Hepatocyte (in vitro differentiated cells): ENCODE results near the gene CDC37L1. TPM values are rescaled to one million over a fixed set of nuclear protein-coding genes. Genes with fewer than 3 reads are reported as not detected.
A peak's percentile ranks its signal among the peaks of the same experiment; 100 is the strongest.

Experiments used
- DNase-seq: peaks from one replicate; pipeline ENCODE4 v3.0.0-alpha.2; 2016; ENCODE audit warnings: low spot score
- H2AFZ ChIP-seq: fragments of 200-600 bp; sonication (generic); 2 replicates; pipeline ENCODE4 v1.6.0; 2016; ENCODE audit warnings: antibody characterized with exemption, mild to moderate bottlenecking
- H3K27ac ChIP-seq: fragments of 200-600 bp; sonication (generic); 2 replicates; pipeline ENCODE4 v1.5.1; 2016; ENCODE audit warnings: mild to moderate bottlenecking
- H3K27me3 ChIP-seq: fragments of 200-600 bp; sonication (generic); 2 replicates; pipeline ENCODE4 v1.6.1; 2016
- H3K36me3 ChIP-seq: fragments of 200-600 bp; sonication (generic); replicated peaks from 2 replicates; pipeline ENCODE4 v1.5.1; 2016; ENCODE audit warnings: low read depth; ENCODE audit not compliant: insufficient read depth
- H3K4me1 ChIP-seq: fragments of 200-600 bp; sonication (generic); 2 replicates; pipeline ENCODE4 v1.5.1; 2016; ENCODE audit warnings: mild to moderate bottlenecking, moderate library complexity; ENCODE audit not compliant: insufficient read depth
- H3K4me2 ChIP-seq: fragments of 200-600 bp; sonication (generic); 2 replicates; pipeline ENCODE4 v1.6.0; 2016
- H3K4me3 ChIP-seq: fragments of 200-600 bp; sonication (generic); 2 replicates; pipeline ENCODE4 v1.5.1; 2016; ENCODE audit warnings: mild to moderate bottlenecking
- H3K79me2 ChIP-seq: fragments of 200-600 bp; sonication (generic); 2 replicates; pipeline ENCODE4 v1.6.0; 2017; ENCODE audit warnings: mild to moderate bottlenecking
- H3K9me2 ChIP-seq: fragments of 200-600 bp; sonication (generic); replicated peaks from 2 replicates; pipeline ENCODE4 v1.6.0; 2017; ENCODE audit warnings: mild to moderate bottlenecking; ENCODE audit not compliant: insufficient read depth
- H3K9me3 ChIP-seq: fragments of 200-600 bp; sonication (generic); 2 replicates; pipeline ENCODE4 v1.5.1; 2016; ENCODE audit warnings: low read depth, mild to moderate bottlenecking
- H4K20me1 ChIP-seq: fragments of 200-600 bp; sonication (generic); 2 replicates; pipeline ENCODE4 v1.6.0; 2016; ENCODE audit warnings: mild to moderate bottlenecking; ENCODE audit not compliant: insufficient read depth, poor library complexity, severe bottlenecking
- CTCF ChIP-seq: fragments of 200-600 bp; sonication (generic); IDR thresholded peaks from 2 replicates; pipeline ENCODE4 v1.5.1; 2016; ENCODE audit warnings: antibody characterized with exemption, mild to moderate bottlenecking; ENCODE audit not compliant: poor library complexity
- EZH2 ChIP-seq: fragments of 200-600 bp; sonication (generic); IDR thresholded peaks from 2 replicates; pipeline ENCODE4 v1.6.1; 2016; ENCODE audit warnings: antibody characterized with exemption, mild to moderate bottlenecking, borderline replicate concordance
- EZH2phosphoT487 ChIP-seq: fragments of 200-600 bp; sonication (generic); IDR thresholded peaks from one replicate; pipeline ENCODE4 v1.6.1; 2018; ENCODE audit warnings: antibody characterized with exemption, mild to moderate bottlenecking, low read depth, moderate library complexity; ENCODE audit not compliant: unreplicated experiment, severe bottlenecking
- WGBS: methylation state at CpG from one replicate; pipeline ENCODE4 v1.1.6; 2016; ENCODE audit warnings: low lambda C conversion rate; ENCODE audit errors: missing lambda C conversion rate; 5-methylcytosine and 5-hydroxymethylcytosine counted together
- polyA plus RNA-seq: library from polyadenylated mRNA; unstranded; fragments of >200 nt; fragmentation: Nextera tagmentation; extraction: Ambion mirVana; gene quantifications from 2 replicates; pipeline ENCODE4 v1.2.1, GENCODE V29; 2016
- total RNA-seq: library from RNA; depleted of rRNA; stranded (reverse); fragments of >200 nt; gene quantifications from 2 replicates; pipeline ENCODE4 v1.2.3, GENCODE V29; 2014

The CDC37L1 gene
- total and polyA plus RNA-seq, 2 experiments from 2014 or later = 17.2 to 25.5 TPM

GRCh38 chr9:4738866-4739586, 59.7 kb downstream of the CDC37L1 start:
- no peaks in the 10 kb centered on the region for H3K9me2 ChIP-seq
- WGBS = 60% methylated on average over 19 of the region's 19 CpGs
- TF ChIP-seq CTCF = no peak
- TF ChIP-seq EZH2phosphoT487 = no peak
- no peak for TF ChIP-seq EZH2
- no peaks in the 10 kb centered on the region for H3K36me3 ChIP-seq
- peaks cover 42% of the 10 kb centered on the region for H4K20me1 ChIP-seq
- H3K79me2 ChIP-seq = peaks cover 59% of the 10 kb centered on the region
- peak overlapping the region; percentile 46 for H3K4me3 ChIP-seq
- H3K4me1 ChIP-seq = peaks cover 22% of the 10 kb centered on the region
- no peaks in the 10 kb centered on the region for H3K27me3 ChIP-seq
- H2AFZ ChIP-seq = peak overlapping the region; percentile 48
- H3K27ac ChIP-seq = peak overlapping the region; percentile 99
- peak overlapping the region; percentile 82 for H3K4me2 ChIP-seq
- peak; percentile 10 for DNase-seq
- H3K9me3 ChIP-seq = no peaks in the 10 kb centered on the region

- Histone ChIP-seq H3K9me2 (no peaks in the 10 kb centered on the region), H3K27ac (peak overlapping the region; percentile 99), H2AFZ (peak overlapping the region; percentile 71), H3K36me3 (no peaks in the 10 kb centered on the region), H3K27me3 (no peaks in the 10 kb centered on the region), H3K79me2 (peaks cover 51% of the 10 kb centered on the region), H3K4me3 (peak overlapping the region; percentile 46), H3K4me1 (peaks cover 22% of the 10 kb centered on the region), H3K4me2 (peak overlapping the region; percentile 82), H4K20me1 (peaks cover 34% of the 10 kb centered on the region), H3K9me3 (no peaks in the 10 kb centered on the region)
- WGBS = 13% methylated on average over 26 of the region's 26 CpGs
- TF ChIP-seq EZH2 (no peak), CTCF (no peak), EZH2phosphoT487 (no peak)
- peak; percentile 30 for DNase-seq
These were observed 60.4 kb downstream of the CDC37L1 start for GRCh38 chr9:4739587-4740387.

GRCh38 chr9:4740388-4740637, 60.9 kb downstream of the CDC37L1 start:
- H2AFZ ChIP-seq = peak overlapping the region; percentile 71
- no peak for DNase-seq
- 0% methylated on average over 4 of the region's 4 CpGs for WGBS

More at GRCh38 chr9:4740388-4740637, 60.9 kb downstream of the CDC37L1 start:
- peaks cover 32% of the 10 kb centered on the region for H4K20me1 ChIP-seq
- H3K9me2 ChIP-seq = no peaks in the 10 kb centered on the region
- peak overlapping the region; percentile 46 for H3K4me3 ChIP-seq
- peaks cover 22% of the 10 kb centered on the region for H3K4me1 ChIP-seq
- no peak for TF ChIP-seq EZH2
- no peak for TF ChIP-seq EZH2phosphoT487
- TF ChIP-seq CTCF = no peak
- H3K9me3 ChIP-seq = no peaks in the 10 kb centered on the region
- no peaks in the 10 kb centered on the region for H3K36me3 ChIP-seq
- peak overlapping the region; percentile 82 for H3K4me2 ChIP-seq
- H3K27me3 ChIP-seq = no peaks in the 10 kb centered on the region
- H3K79me2 ChIP-seq = peaks cover 48% of the 10 kb centered on the region
- peak overlapping the region; percentile 99 for H3K27ac ChIP-seq
